Activated naive CD8-positive, alpha-beta T cell treated with anti-CD3 and anti-CD28 coated beads, Interleukin-2, amount 50 U/mL, for 16 hours (primary cell): ENCODE results near the gene PHACTR3.

Experiments used
- DNase-seq: peaks from one replicate; pipeline ENCODE4 v3.0.0-alpha.2; 2020; ENCODE audit warnings: low read depth, low spot score

PHACTR3 gene

GRCh38 chr20:59750209-59750840, 146.0 kb downstream of the PHACTR3 start:
- DNase-seq: no peak

- no peak for DNase-seq
These were observed 146.9 kb downstream of the PHACTR3 start for GRCh38 chr20:59751075-59751711.

- DNase-seq: no peak
These were observed 147.8 kb downstream of the PHACTR3 start for GRCh38 chr20:59752101-59752586.

- no peak for DNase-seq
These were observed 148.5 kb downstream of the PHACTR3 start for GRCh38 chr20:59752704-59753460.

- no peak for DNase-seq
These were observed 149.5 kb downstream of the PHACTR3 start for GRCh38 chr20:59753836-59754235.

GRCh38 chr20:59754551-59754950, 150.2 kb downstream of the PHACTR3 start:
- DNase-seq: no peak

- DNase-seq: no peak
These were observed 151.9 kb downstream of the PHACTR3 start for GRCh38 chr20:59756241-59756640.

- no peak for DNase-seq
These were observed 159.7 kb downstream of the PHACTR3 start for GRCh38 chr20:59764037-59764436.

- DNase-seq: no peak
These were observed 161.3 kb downstream of the PHACTR3 start for GRCh38 chr20:59765599-59766177.

GRCh38 chr20:59767656-59768055, 163.3 kb downstream of the PHACTR3 start:
- DNase-seq: no peak

- DNase-seq: no peak
These were observed 165.9 kb downstream of the PHACTR3 start for GRCh38 chr20:59770270-59770669.

GRCh38 chr20:59770851-59771250, 166.5 kb downstream of the PHACTR3 start:
- DNase-seq: no peak

- no peak for DNase-seq
These were observed 167.4 kb downstream of the PHACTR3 start for GRCh38 chr20:59771506-59772372.

- DNase-seq: no peak
These were observed 168.0 kb downstream of the PHACTR3 start for GRCh38 chr20:59772373-59772705.

- no peak for DNase-seq
These were observed 168.9 kb downstream of the PHACTR3 start for GRCh38 chr20:59772931-59773913.

GRCh38 chr20:59774204-59774641, 169.9 kb downstream of the PHACTR3 start:
- DNase-seq: no peak

GRCh38 chr20:59774921-59775686, 170.8 kb downstream of the PHACTR3 start:
- DNase-seq: no peak

GRCh38 chr20:59775687-59776055, 171.3 kb downstream of the PHACTR3 start:
- no peak for DNase-seq

GRCh38 chr20:59776059-59776603, 171.8 kb downstream of the PHACTR3 start:
- DNase-seq: no peak
